ENCODE measurements around the gene GLT6D1.
"Not testable (repeated sequence)": the region's sequence is repeated elsewhere in the genome, so short reads cannot be mapped to it uniquely, and the experiment has no call there.

GLT6D1 gene

GRCh38 chr9:135644631-135645218 is 5.4 kb upstream of the GLT6D1 start:
- Mint-ChIP-seq H3K27me3 (ENCODE audit: low read depth, poor library complexity) (peaks cover 4% of the 10 kb centered on the region), H3K36me3 (ENCODE audit: low read depth) (no peaks in the 10 kb centered on the region), H3K4me3 (peak overlapping the region; percentile 59), H3K9me3 (peaks cover 75% of the 10 kb centered on the region), H3K27ac (peak overlapping the region; percentile 71), H3K4me1 (peaks cover 18% of the 10 kb centered on the region)
- TF ChIP-seq CTCF (IDR thresholded peaks at IDR 0.05) = no peak
- no peak for DNase-seq

GRCh38 chr9:135641745-135642144 is 2.4 kb upstream of the GLT6D1 start:
- Mint-ChIP-seq H3K36me3 (ENCODE audit: low read depth) (no peaks in the 10 kb centered on the region), H3K4me1 (peaks cover 13% of the 10 kb centered on the region), H3K27me3 (ENCODE audit: low read depth, poor library complexity) (no peaks in the 10 kb centered on the region), H3K9me3 (peaks cover 73% of the 10 kb centered on the region), H3K4me3 (no peak overlapping the region), H3K27ac (no peak overlapping the region)
- no peak for DNase-seq
- TF ChIP-seq CTCF (IDR thresholded peaks at IDR 0.05) = no peak

GRCh38 chr9:135641047-135641446 is 1.7 kb upstream of the GLT6D1 start:
- no peak for TF ChIP-seq CTCF (IDR thresholded peaks at IDR 0.05)
- Mint-ChIP-seq H3K27ac (no peak overlapping the region), H3K4me1 (peaks cover 13% of the 10 kb centered on the region), H3K9me3 (peaks cover 72% of the 10 kb centered on the region), H3K4me3 (no peak overlapping the region), H3K27me3 (ENCODE audit: low read depth, poor library complexity) (no peaks in the 10 kb centered on the region), H3K36me3 (ENCODE audit: low read depth) (no peaks in the 10 kb centered on the region)
- no peak for DNase-seq

- not testable (repeated sequence) for H3K4me1 Mint-ChIP-seq; H3K4me3 Mint-ChIP-seq; DNase-seq; H3K36me3 Mint-ChIP-seq (ENCODE audit: low read depth); H3K27ac Mint-ChIP-seq
- Mint-ChIP-seq H3K9me3 (peaks cover 56% of the 10 kb centered on the region), H3K27me3 (ENCODE audit: low read depth, poor library complexity) (peaks cover 14% of the 10 kb centered on the region)
These were observed 2.3 kb downstream of the GLT6D1 start for GRCh38 chr9:135636930-135637530.

GRCh38 chr9:135632841-135633240 is 6.5 kb downstream of the GLT6D1 start:
- Mint-ChIP-seq H3K4me1 (no peaks in the 10 kb centered on the region), H3K27me3 (ENCODE audit: low read depth, poor library complexity) (peaks cover 28% of the 10 kb centered on the region), H3K4me3 (no peak overlapping the region), H3K27ac (no peak overlapping the region), H3K36me3 (ENCODE audit: low read depth) (no peaks in the 10 kb centered on the region), H3K9me3 (peaks cover 49% of the 10 kb centered on the region)
- no peak for DNase-seq
- no peak for TF ChIP-seq CTCF (IDR thresholded peaks at IDR 0.05)

GRCh38 chr9:135624282-135624681 is 15.1 kb downstream of the GLT6D1 start:
- H3K27me3 Mint-ChIP-seq (ENCODE audit: low read depth, poor library complexity) = peaks cover 46% of the 10 kb centered on the region
- peaks cover 5% of the 10 kb centered on the region for H3K4me1 Mint-ChIP-seq
- H3K4me3 Mint-ChIP-seq = no peak overlapping the region
- no peaks in the 10 kb centered on the region for H3K36me3 Mint-ChIP-seq (ENCODE audit: low read depth)
- peaks cover 29% of the 10 kb centered on the region for H3K9me3 Mint-ChIP-seq
- no peak for DNase-seq
- H3K27ac Mint-ChIP-seq = no peak overlapping the region
- TF ChIP-seq CTCF (IDR thresholded peaks at IDR 0.05) = no peak
